HEK293 (cell line): ENCODE measurements around the gene NEK1.
A peak's percentile ranks its signal among the peaks of the same experiment; 100 is the strongest.

Experiments
- CTCF ChIA-PET: fragments of 350-600 bp; formaldehyde crosslinking; extraction: SDS; loops from one replicate; lab custom pipeline; 2021; ENCODE audit warnings: antibody characterized with exemption; lab: Yijun Ruan, JAX
- POLR2A ChIA-PET: fragments of 300-600 bp; formaldehyde crosslinking; extraction: SDS; loops from one replicate; lab custom pipeline; 2020; ENCODE audit warnings: antibody characterized with exemption, inconsistent platforms; lab: Yijun Ruan, JAX
- H3K27ac ChIP-seq: fragments of 200-500 bp; sonication (Bioruptor generic); 2 replicates; pipeline ENCODE4 v1.5.1; 2014; ENCODE audit warnings: low read depth, low read length, control low read depth, inconsistent platforms; ENCODE audit errors: extremely low read depth
- H3K36me3 ChIP-seq, 2 experiments: fragments of 200-500 bp in 1 of 2; sonication (Bioruptor generic) in 1 of 2; 1 replicate in 1 of 2; 2 replicates in 1 of 2; pipeline ENCODE4 v1.5.1; 2014 to 2017; ENCODE audit warnings: inconsistent platforms in 2 of 2, low read length in 2 of 2; ENCODE audit not compliant: control insufficient read depth in 2 of 2, insufficient read depth in 1 of 2
- H3K4me1 ChIP-seq: fragments of 200-500 bp; sonication (Bioruptor generic); 2 replicates; pipeline ENCODE4 v1.5.1; 2014; ENCODE audit warnings: mild to moderate bottlenecking, low read length, inconsistent platforms; ENCODE audit not compliant: control insufficient read depth, insufficient read depth
- H3K4me3 ChIP-seq: 2 replicates; pipeline ENCODE4 v1.5.1; 2011; ENCODE audit warnings: low read depth, mild to moderate bottlenecking, control low read depth, low read length, moderate library complexity
- H3K9me3 ChIP-seq: fragments of 200-500 bp; sonication (Bioruptor generic); 2 replicates; pipeline ENCODE4 v1.5.1; 2014; ENCODE audit warnings: low read depth, low read length, inconsistent platforms; ENCODE audit not compliant: control insufficient read depth, insufficient read depth
- MYNN ChIP-seq: fragments of 450-650 bp; formaldehyde crosslinking; IDR thresholded peaks from 2 replicates; pipeline ENCODE4 v1.5.1; 2016; ENCODE audit warnings: missing biosample characterization, missing genetic modification characterization, borderline replicate concordance
- PRDM1 ChIP-seq: fragments of 450-650 bp; formaldehyde crosslinking; IDR thresholded peaks from 2 replicates; pipeline ENCODE4; 2016; ENCODE audit warnings: missing biosample characterization, missing genetic modification characterization
- REPIN1 ChIP-seq: fragments of 450-650 bp; formaldehyde crosslinking; IDR thresholded peaks from 2 replicates; pipeline ENCODE4 v1.5.1; 2017; ENCODE audit warnings: missing biosample characterization, missing genetic modification characterization, low read depth
- ZBTB17 ChIP-seq: fragments of 450-650 bp; formaldehyde crosslinking; IDR thresholded peaks from 2 replicates; pipeline ENCODE4 v1.5.1; 2016; ENCODE audit warnings: missing biosample characterization, missing genetic modification characterization
- ZBTB20 ChIP-seq: fragments of 450-650 bp; formaldehyde crosslinking; IDR thresholded peaks from 2 replicates; pipeline ENCODE4 v1.5.1; 2016; ENCODE audit warnings: missing biosample characterization, missing genetic modification characterization
- ZBTB21 ChIP-seq: fragments of 450-650 bp; formaldehyde crosslinking; IDR thresholded peaks from 2 replicates; pipeline ENCODE4 v1.5.1; 2017; ENCODE audit warnings: missing biosample characterization, missing genetic modification characterization
- ZBTB26 ChIP-seq: fragments of 450-650 bp; formaldehyde crosslinking; optimal IDR thresholded peaks from 2 replicates; pipeline ENCODE3; 2016; ENCODE audit warnings: missing biosample characterization, mild to moderate bottlenecking, missing genetic modification characterization
- ZBTB48 ChIP-seq: fragments of 450-650 bp; formaldehyde crosslinking; IDR thresholded peaks from 2 replicates; pipeline ENCODE4 v1.5.1; 2016; ENCODE audit warnings: missing biosample characterization, missing genetic modification characterization
- ZNF121 ChIP-seq: fragments of 450-650 bp; formaldehyde crosslinking; IDR thresholded peaks from 2 replicates; pipeline ENCODE4 v1.5.1; 2016; ENCODE audit warnings: missing biosample characterization, missing genetic modification characterization
- ZNF324 ChIP-seq: fragments of 450-650 bp; formaldehyde crosslinking; IDR thresholded peaks from 2 replicates; pipeline ENCODE4 v1.5.1; 2016; ENCODE audit warnings: missing biosample characterization, missing genetic modification characterization
- ZNF692 ChIP-seq: fragments of 450-650 bp; formaldehyde crosslinking; IDR thresholded peaks from 2 replicates; pipeline ENCODE4 v1.5.1; 2016; ENCODE audit warnings: missing biosample characterization, missing genetic modification characterization
- ZXDB ChIP-seq: fragments of 450-650 bp; formaldehyde crosslinking; IDR thresholded peaks from 2 replicates; pipeline ENCODE4 v1.5.1; 2016; ENCODE audit warnings: missing biosample characterization, missing genetic modification characterization
- TF ChIP-seq, protein P1 (sequence below): fragments of 450-650 bp; formaldehyde crosslinking; IDR thresholded peaks from 2 replicates; pipeline ENCODE4 v1.5.1; 2017; ENCODE audit warnings: missing biosample characterization, missing genetic modification characterization

The NEK1 gene

GRCh38 chr4:169658975-169659715, 46.8 kb upstream of the NEK1 start:
- H3K27ac ChIP-seq, result no peak overlapping the region
- TF ChIP-seq PRDM1, result peak; percentile 53
- TF ChIP-seq ZNF324, result no peak
- H3K36me3 ChIP-seq, result no peaks in the 10 kb centered on the region
- ChIA-PET CTCF (interaction anchor here (0.9 to 1.5 kb wide), 2 partner anchors 9 to 46 kb away, joined by 4 read pairs; no protein-coding TSS in a partner anchor), POLR2A (interaction anchor here (1.0 to 1.4 kb wide), 3 partner anchors 9 to 46 kb away, joined by 3 to 11 read pairs (median 4); partner anchors contain the start of genes CLCN3 and NEK1)
- peaks cover 27% of the 10 kb centered on the region for H3K4me1 ChIP-seq
- no peak overlapping the region for H3K4me3 ChIP-seq
- H3K9me3 ChIP-seq, result no peaks in the 10 kb centered on the region

GRCh38 chr4:169658196-169658595, 45.8 kb upstream of the NEK1 start:
- Histone ChIP-seq H3K27ac (no peak overlapping the region), H3K4me1 (peaks cover 27% of the 10 kb centered on the region)
- POLR2A ChIA-PET, result no interaction called here
- TF ChIP-seq ZXDB (no peak), REPIN1 (no peak)
- TF ChIP-seq, all 188 proteins: peak for 0
- Histone ChIP-seq H3K9me3 (no peaks in the 10 kb centered on the region), H3K36me3 (no peaks in the 10 kb centered on the region), H3K4me3 (no peak overlapping the region)
- CTCF ChIA-PET, result interaction anchor here (0.9 to 1.5 kb wide), 2 partner anchors 9 to 45 kb away, joined by 4 read pairs; no protein-coding TSS in a partner anchor

DNA sequence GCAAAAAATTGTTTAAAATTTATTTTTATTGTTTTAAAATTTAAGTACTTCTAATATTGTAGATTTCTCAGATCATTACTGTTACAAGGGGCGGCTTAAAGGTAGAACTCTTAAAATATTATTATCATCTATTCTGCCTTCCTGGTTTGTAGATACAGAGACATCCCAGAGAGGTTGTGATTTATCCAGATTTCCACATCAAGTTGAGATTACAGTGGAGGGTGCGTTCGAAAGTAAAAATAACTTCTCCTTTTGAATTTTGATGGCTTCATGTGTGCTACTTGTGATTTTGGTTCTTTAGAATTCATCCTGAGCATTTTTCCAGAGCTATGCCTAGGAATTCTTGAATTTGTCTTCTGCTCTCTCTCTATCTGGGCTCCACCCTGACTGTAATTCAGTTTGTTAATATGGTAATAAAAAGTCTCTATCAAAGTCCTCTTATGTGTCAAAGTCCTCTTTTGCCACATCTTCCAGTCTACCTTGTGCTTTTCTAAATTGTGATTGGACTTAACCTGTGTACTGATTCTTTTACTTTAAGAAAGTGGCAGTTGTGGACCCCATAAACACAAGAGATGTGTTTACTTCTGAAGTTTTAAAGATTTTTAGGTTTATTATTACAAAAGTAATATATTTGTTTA, 45.2 kb upstream of the NEK1 start:
- peak; percentile 23; the same call in 1 of the 2 replicates for TF ChIP-seq ZBTB17
- TF ChIP-seq ZBTB48 (tag by site-specific recombination), result no peak
- peak; percentile 17; the same call in 1 of the 2 replicates for TF ChIP-seq ZBTB20 (tag by site-specific recombination)
- no peak for TF ChIP-seq ZBTB26
- no peak overlapping the region for H3K27ac ChIP-seq
- ChIA-PET CTCF (interaction anchor here (0.9 kb wide), 1 partner anchor 44 kb away, joined by 4 read pairs; no protein-coding TSS in a partner anchor), POLR2A (no interaction called here)
- no peaks in the 10 kb centered on the region for H3K36me3 ChIP-seq
- H3K4me1 ChIP-seq, result peaks cover 24% of the 10 kb centered on the region
- no peaks in the 10 kb centered on the region for H3K9me3 ChIP-seq
- no peak overlapping the region for H3K4me3 ChIP-seq

DNA sequence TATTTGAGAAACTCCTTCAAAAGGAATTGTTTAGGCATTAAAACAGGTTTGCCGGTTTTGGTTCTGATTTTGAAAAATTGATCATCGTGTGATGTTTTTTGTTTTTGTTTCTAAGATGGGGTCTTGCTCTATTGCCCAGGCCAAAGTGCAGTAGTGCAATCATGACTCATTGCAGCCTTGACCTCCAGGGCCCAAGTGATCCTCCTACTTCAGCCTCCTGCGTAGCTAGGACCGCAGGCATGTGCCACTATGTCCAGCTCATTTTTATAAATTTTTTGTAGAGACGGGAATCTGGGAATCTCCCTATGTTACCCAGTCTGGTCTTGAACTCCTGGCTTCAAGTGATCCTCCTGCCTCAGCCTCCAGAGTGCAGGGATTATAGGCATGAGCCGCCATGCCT, 43.0 kb upstream of the NEK1 start:
- no peaks in the 10 kb centered on the region for H3K9me3 ChIP-seq
- H3K36me3 ChIP-seq, result no peaks in the 10 kb centered on the region
- H3K27ac ChIP-seq, result no peak overlapping the region
- H3K4me1 ChIP-seq, result peaks cover 8% of the 10 kb centered on the region
- 0 out of 2 replicates have a peak, but pooled peaks have one; percentile 37 for TF ChIP-seq ZNF121 (tag by site-specific recombination)
- TF ChIP-seq ZBTB21 (tag by site-specific recombination), result no peak
- H3K4me3 ChIP-seq, result no peak overlapping the region
- ChIA-PET POLR2A (no interaction called here), CTCF (interaction anchor here (1.3 kb wide), 1 partner anchor 36 kb away, joined by 5 read pairs; the partner anchor contains the start of gene CLCN3)

DNA sequence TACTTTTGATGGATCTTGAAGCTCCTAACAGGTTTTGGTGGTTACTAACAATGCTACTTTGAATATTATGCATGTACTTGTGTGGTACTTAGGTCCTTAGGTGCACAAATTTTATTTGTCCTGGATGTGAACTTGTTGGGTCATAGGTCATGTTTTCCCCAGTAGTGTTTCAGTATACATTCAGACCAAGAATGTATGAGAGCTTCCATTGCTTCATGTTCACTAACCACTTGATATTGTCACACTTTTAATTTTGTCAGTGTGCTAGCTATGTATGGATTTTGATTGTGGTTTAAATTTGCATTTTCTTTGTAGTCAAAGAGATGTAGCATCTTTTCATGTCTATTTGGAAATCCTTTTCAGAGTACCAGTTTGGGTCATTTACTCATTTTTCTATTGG, 40.2 kb upstream of the NEK1 start:
- TF ChIP-seq ZNF692 (no peak), MYNN (tag by site-specific recombination) (no peak)
- TF ChIP-seq, protein P1, sequence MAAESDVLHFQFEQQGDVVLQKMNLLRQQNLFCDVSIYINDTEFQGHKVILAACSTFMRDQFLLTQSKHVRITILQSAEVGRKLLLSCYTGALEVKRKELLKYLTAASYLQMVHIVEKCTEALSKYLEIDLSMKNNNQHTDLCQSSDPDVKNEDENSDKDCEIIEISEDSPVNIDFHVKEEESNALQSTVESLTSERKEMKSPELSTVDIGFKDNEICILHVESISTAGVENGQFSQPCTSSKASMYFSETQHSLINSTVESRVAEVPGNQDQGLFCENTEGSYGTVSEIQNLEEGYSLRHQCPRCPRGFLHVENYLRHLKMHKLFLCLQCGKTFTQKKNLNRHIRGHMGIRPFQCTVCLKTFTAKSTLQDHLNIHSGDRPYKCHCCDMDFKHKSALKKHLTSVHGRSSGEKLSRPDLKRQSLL (tag by site-specific recombination), result no peak
- no peak overlapping the region for H3K27ac ChIP-seq
- no peaks in the 10 kb centered on the region for H3K9me3 ChIP-seq
- no peak overlapping the region for H3K4me3 ChIP-seq
- H3K36me3 ChIP-seq, result no peaks in the 10 kb centered on the region
- POLR2A ChIA-PET, result no interaction called here
- CTCF ChIA-PET, result no interaction called here
- H3K4me1 ChIP-seq, result peaks cover 1% of the 10 kb centered on the region; the same call in 1 of the 2 replicates
